LNCAP (cell line): ENCODE results near the gene OMP.

Experiments
- CTCF ChIP-seq: fragments of 450-650 bp; IDR thresholded peaks from 2 replicates; pipeline ENCODE4 v1.5.1; 2017; ENCODE audit warnings: mild to moderate bottlenecking

The OMP gene

GRCh38 chr11:77071671-77072605 lies 30.7 kb upstream of the OMP start:
- TF ChIP-seq CTCF: no peak

DNA sequence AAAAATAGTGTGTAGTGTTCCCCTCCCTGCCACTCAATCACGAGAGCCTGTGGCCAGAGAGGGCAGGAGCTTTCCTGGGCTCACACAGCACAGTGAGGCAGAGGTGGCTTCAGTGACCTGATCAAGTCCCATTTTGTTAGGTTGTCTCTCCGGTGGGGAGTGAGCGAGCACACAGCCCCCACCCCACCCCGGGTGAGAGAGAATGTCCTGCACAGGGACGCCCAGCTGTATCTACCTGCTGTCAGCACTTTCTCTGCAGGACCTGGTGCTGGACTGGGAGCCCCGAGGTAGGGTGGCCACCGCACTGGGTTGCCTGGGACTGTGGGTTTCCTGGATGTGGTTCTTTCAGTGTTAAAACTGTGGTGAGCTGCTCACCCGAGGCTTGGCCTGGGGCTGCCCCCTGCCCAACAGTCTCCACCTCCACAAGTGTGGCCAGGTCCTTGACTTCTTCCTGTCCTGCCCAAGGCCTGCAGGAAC lies 29.8 kb upstream of the OMP start:
- TF ChIP-seq CTCF: no peak

DNA sequence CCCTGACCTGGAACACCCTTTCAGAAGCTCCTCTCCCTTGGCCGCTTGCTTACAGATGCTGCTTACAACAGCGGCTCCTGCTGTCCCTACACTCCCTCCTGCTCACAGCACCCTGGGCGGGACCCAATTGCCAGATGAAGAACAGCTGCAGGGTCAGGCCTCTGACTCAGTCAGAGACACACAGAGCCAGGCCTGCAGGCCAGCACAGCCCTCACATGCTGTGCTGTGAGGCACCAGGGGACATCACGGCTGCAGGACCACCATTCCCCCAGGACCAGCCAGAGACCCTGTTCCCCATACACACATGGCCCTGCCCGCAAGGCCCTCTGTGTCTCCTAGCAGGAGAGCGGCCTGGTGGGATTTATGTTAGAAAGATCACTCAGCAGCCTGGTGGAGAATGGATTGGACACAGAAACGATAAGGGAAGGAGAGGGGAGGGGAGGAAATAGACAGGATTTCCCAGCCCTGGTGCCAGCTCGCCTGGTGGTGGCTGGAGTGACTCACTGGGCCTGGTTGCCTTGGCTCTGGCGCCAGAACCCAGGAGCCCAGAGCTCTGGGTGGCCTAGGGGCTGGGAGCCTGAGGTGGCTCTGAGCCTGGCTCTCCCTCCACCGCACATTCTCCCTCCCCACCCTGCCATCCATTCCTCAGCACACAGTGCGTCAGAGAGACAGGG lies 29.2 kb upstream of the OMP start:
- no peak for TF ChIP-seq CTCF

DNA sequence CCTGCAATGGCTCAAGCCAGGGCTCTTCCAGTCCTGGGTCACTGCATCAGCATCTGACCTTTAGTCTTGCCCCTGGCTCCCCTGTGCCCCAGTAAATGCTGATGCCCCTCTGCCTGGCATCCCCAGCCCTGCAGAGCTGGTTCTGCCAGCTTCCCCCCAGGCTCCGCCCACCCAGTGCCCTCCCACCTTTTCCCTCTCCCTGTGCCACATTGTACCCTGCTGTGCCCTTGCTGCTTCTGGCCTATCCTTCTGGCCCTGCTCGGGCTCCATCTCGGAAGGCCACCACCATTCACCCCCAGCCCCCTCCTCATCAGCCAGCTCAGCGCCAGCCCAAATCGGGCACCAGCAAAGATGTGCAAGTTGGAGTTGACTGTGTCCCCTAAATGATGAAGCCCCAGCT lies 28.4 kb upstream of the OMP start:
- TF ChIP-seq CTCF: no peak

GRCh38 chr11:77074626-77075221 lies 27.9 kb upstream of the OMP start:
- no peak for TF ChIP-seq CTCF

DNA sequence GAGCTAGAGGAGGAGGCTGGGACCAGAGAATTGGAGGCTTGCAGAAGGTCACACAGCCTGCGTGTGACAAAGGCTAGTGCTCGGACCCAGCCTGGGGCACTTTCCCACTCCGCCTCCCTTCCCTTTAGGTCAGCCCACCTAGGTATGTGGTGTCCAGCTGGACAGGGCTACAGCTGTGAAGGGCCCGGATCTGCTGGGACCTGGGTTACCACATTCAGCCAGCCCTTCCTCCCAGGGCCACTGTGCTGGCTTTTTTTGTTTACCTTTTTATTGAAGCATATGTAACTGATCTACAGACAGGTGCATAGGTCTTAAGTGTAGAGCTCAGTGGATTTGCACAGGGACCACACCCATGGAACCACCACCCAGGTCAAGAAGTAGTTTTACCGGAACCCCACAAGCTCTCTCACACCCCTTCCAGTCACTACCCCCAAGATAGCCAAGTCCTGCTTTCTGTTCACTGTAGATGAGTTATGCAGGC lies 27.2 kb upstream of the OMP start:
- TF ChIP-seq CTCF: no peak

DNA sequence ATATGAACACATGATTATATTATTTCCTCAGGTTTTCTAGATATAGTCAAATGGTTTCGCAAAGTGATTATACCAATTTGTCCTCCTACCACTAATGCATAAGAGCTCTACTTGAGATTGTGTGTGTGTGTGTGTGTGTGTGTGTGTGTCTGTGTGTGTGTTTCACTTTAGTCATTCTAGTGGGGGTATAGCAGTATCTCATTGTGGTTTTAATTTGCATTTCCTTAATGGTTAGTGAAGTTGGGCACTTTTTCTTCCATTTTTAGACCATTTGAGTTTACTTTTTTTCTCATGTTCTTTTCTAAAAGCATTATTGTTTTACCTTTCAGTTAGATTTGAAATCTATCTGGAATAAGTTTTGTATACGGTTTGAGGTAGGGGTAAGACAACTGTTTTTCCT lies 23.0 kb upstream of the OMP start:
- TF ChIP-seq CTCF: no peak
